CD4-positive, alpha-beta T cell (primary cell): ENCODE results near the gene ING3. TPM values are rescaled to one million over a fixed set of nuclear protein-coding genes. Genes with fewer than 3 reads are reported as not detected.

Experiments used
- ATAC-seq: fragments of 200-7000 bp; cut with Tn5 transposase; one replicate; pipeline ENCODE4 v1.10.0; 2022; ENCODE audit warnings: mild to moderate bottlenecking; ENCODE audit not compliant: poor library complexity
- CTCF ChIA-PET: fragments of 350-600 bp; sonication (Branson Sonifier 250); formaldehyde crosslinking; loops from one replicate; lab custom pipeline; 2021; ENCODE audit warnings: antibody characterized with exemption, inconsistent platforms; lab: Charles Lee
- POLR2A ChIA-PET: fragments of 350-600 bp; sonication (Branson Sonifier 250); formaldehyde crosslinking; loops from one replicate; lab custom pipeline; 2021; ENCODE audit warnings: antibody characterized with exemption, inconsistent platforms; lab: Charles Lee
- DNase-seq, 14 experiments: peaks; one replicate each; pipeline ENCODE4 v3.0.0-alpha.2; 2013 to 2020; ENCODE audit warnings: mixed read lengths in 2 of 14
- H3K27ac ChIP-seq, 2 donors: one replicate each; pipeline versions ENCODE4 v1.5.1 to v1.7.0; 2013; ENCODE audit warnings: low read length in 2 of 2, low read depth in 1 of 2, mild to moderate bottlenecking in 1 of 2
- H3K27me3 ChIP-seq, 2 experiments: 1 replicate in 1 of 2; 2 replicates in 1 of 2; pipeline versions ENCODE4 v1.6.1 to v1.7.0; 2013; ENCODE audit warnings: low read length in 2 of 2, control low read depth in 1 of 2, mild to moderate bottlenecking in 1 of 2, moderate library complexity in 1 of 2; ENCODE audit not compliant: insufficient read depth in 2 of 2, control insufficient read depth in 1 of 2
- H3K36me3 ChIP-seq: one replicate; pipeline ENCODE4 v1.6.1; 2013; ENCODE audit warnings: low read length, control low read depth; ENCODE audit not compliant: insufficient read depth
- H3K4me1 ChIP-seq: one replicate; pipeline ENCODE4 v1.6.1; 2013; ENCODE audit warnings: low read length, control low read depth; ENCODE audit not compliant: insufficient read depth
- H3K4me3 ChIP-seq: one replicate; pipeline ENCODE4 v1.5.1; 2013; ENCODE audit warnings: mild to moderate bottlenecking, low read length, moderate library complexity
- H3K9me3 ChIP-seq, 2 experiments: 1 replicate in 1 of 2; 2 replicates in 1 of 2; pipeline versions ENCODE4 v1.6.1 to v1.7.0; 2013; ENCODE audit warnings: low read length in 2 of 2, mild to moderate bottlenecking in 2 of 2, control low read depth in 1 of 2, moderate library complexity in 1 of 2; ENCODE audit not compliant: control insufficient read depth in 1 of 2, insufficient read depth in 1 of 2
- H3K27ac Mint-ChIP-seq: one replicate; pipeline ENCODE4 v1.8.0; 2020; ENCODE audit warnings: mixed read lengths
- H3K27me3 Mint-ChIP-seq: one replicate; pipeline ENCODE4 v1.8.0; 2021; ENCODE audit warnings: mixed read lengths
- H3K36me3 Mint-ChIP-seq: one replicate; pipeline ENCODE4 v1.8.0; 2021; ENCODE audit warnings: low read depth, mixed read lengths
- H3K4me1 Mint-ChIP-seq: one replicate; pipeline ENCODE4 v1.8.0; 2021; ENCODE audit warnings: low read depth, mixed read lengths
- H3K4me3 Mint-ChIP-seq: one replicate; pipeline ENCODE4 v1.8.0; 2020; ENCODE audit warnings: mild to moderate bottlenecking, mixed read lengths
- H3K9me3 Mint-ChIP-seq: one replicate; pipeline ENCODE4 v1.8.0; 2020; ENCODE audit warnings: mixed read lengths
- CTCF ChIP-seq: fragments of 200-600 bp; IDR thresholded peaks from one replicate; pipeline ENCODE4 v1.8.0; 2022; ENCODE audit warnings: antibody characterized with exemption, mild to moderate bottlenecking
- intact Hi-C, 2 experiments: fragments of 100-400 bp; cut with DNase I in 1 of 2; cut with micrococcal nuclease in 1 of 2; formaldehyde crosslinking; loops; one replicate each; pipeline versions ENCODE4 v1.15.1 to v1.9.0; 2023 to 2025; cut with DNase I, micrococcal nuclease
- total RNA-seq, 174 experiments: library from RNA in 2 of 174; stranded (reverse) in 2 of 174; gene quantifications; one replicate each; pipeline ENCODE4 v1.2.3 and lab custom pipeline; 2021 to 2026

Gene ING3
- total RNA-seq, 2 experiments from 2014 or later, result 37.9 to 39.3 TPM

GRCh38 chr7:121026159-121026558, 75.6 kb downstream of the ING3 start:
- peaks cover 28% of the 10 kb centered on the region for H3K27me3 Mint-ChIP-seq
- no peak for TF ChIP-seq CTCF
- no peak overlapping the region for H3K4me3 Mint-ChIP-seq
- Histone ChIP-seq H3K9me3 (no peaks in the 10 kb centered on the region), H3K27ac (no peak overlapping the region), H3K4me3 (no peak overlapping the region), H3K27me3 (no peaks in the 10 kb centered on the region), H3K4me1 (no peaks in the 10 kb centered on the region), H3K36me3 (no peaks in the 10 kb centered on the region)
- CTCF ChIA-PET, result no interaction called here
- intact Hi-C loops, result no loop called here
- no peaks in the 10 kb centered on the region for H3K9me3 Mint-ChIP-seq
- no peaks in the 10 kb centered on the region for H3K36me3 Mint-ChIP-seq
- ATAC-seq (no peak), DNase-seq (no peak)
- H3K27ac Mint-ChIP-seq, result no peak overlapping the region
- POLR2A ChIA-PET, result interaction anchor here (1.0 kb wide), 1 partner anchor 41 kb away, joined by 3 read pairs; no protein-coding TSS in a partner anchor
- no peaks in the 10 kb centered on the region for H3K4me1 Mint-ChIP-seq

- intact Hi-C loops, result no loop called here
- H3K27ac ChIP-seq, result no peak overlapping the region
- H3K9me3 ChIP-seq, result no peaks in the 10 kb centered on the region
- Mint-ChIP-seq H3K27me3 (peaks cover 28% of the 10 kb centered on the region), H3K36me3 (no peaks in the 10 kb centered on the region), H3K27ac (no peak overlapping the region), H3K4me1 (no peaks in the 10 kb centered on the region), H3K9me3 (no peaks in the 10 kb centered on the region), H3K4me3 (no peak overlapping the region)
- no peaks in the 10 kb centered on the region for H3K36me3 ChIP-seq
- ChIA-PET POLR2A (interaction anchor here (1.0 kb wide), 1 partner anchor 42 kb away, joined by 3 read pairs; no protein-coding TSS in a partner anchor), CTCF (interaction anchor here (0.9 to 1.4 kb wide), 2 partner anchors 9 to 16 kb away, joined by 3 to 4 read pairs; no protein-coding TSS in a partner anchor)
- TF ChIP-seq CTCF, result no peak
- DNase-seq (no peak), ATAC-seq (no peak)
- no peak overlapping the region for H3K4me3 ChIP-seq
- H3K4me1 ChIP-seq, result no peaks in the 10 kb centered on the region
- H3K27me3 ChIP-seq, result no peaks in the 10 kb centered on the region
Measured at GRCh38 chr7:121026577-121027111, 76.1 kb downstream of the ING3 start.

Other genes with a start within 250 kb of the ING3 start
- not detected for gene TSPAN12, start 92.6 kb upstream of the ING3 start, total RNA-seq
- gene CPED1, start 37.9 kb downstream of the ING3 start, total RNA-seq, result under 1 TPM; 0.08 to 0.19 TPM